GM19452 (cell line): ENCODE measurements around the gene NDUFB2.
"Not testable (repeated sequence)": the region's sequence is repeated elsewhere in the genome, so short reads cannot be mapped to it uniquely, and the experiment has no call there.

Experiments used
- ATAC-seq: cut with Tn5 transposase; IDR thresholded peaks from one replicate; pipeline ENCODE4 v1.9.1; 2021; ENCODE audit not compliant: unreplicated experiment

NDUFB2 gene

DNA sequence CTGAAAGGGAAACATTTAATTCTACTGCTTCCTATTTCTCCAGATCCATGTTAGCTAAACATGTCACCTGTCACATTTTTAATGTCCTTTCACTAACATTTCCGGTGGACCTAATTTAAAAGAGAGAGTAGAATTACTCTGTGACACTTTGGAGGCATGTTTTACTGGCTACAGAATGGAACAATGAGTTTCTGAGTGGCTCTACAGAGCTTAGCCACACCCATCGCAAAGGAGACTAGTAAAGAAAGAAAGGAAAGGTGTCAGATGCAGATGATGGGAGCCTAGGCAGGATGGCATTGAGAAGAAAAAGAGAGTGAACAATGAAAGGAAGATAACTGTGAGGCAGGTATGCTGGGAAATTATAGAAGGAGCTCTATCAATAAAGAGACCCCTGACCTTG lies 35.9 kb downstream of the NDUFB2 start:
- no peak for ATAC-seq

- ATAC-seq: no peak
Observed at GRCh38 chr7:140734096-140734495, 37.6 kb downstream of the NDUFB2 start.

GRCh38 chr7:140734729-140735128 lies 38.2 kb downstream of the NDUFB2 start:
- ATAC-seq: no peak

DNA sequence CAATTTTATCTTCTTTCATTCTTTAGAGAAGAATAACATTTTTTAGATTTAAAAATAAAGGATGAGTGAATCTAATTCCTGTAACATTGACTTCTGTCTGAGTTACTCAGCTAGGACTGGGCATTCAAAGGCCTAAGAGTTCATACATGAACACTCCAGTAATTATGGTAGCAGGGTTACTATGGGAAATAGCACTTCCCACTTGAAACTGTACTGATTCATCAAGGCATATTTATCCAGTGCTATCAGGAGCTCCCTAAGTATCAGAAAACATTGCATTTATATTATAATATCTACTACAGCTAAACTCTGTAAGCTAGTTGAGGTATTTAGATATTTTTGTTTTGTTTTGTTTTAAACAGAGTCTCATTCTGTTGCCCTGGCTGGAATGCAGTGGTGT lies 41.8 kb downstream of the NDUFB2 start:
- ATAC-seq: no peak

GRCh38 chr7:140743255-140743654 lies 46.7 kb downstream of the NDUFB2 start:
- not testable (repeated sequence) for ATAC-seq

GRCh38 chr7:140744005-140744404 lies 47.5 kb downstream of the NDUFB2 start:
- no peak for ATAC-seq

GRCh38 chr7:140745266-140746058 lies 49.0 kb downstream of the NDUFB2 start:
- no peak for ATAC-seq

- ATAC-seq: no peak
Observed at GRCh38 chr7:140746751-140747150, 50.2 kb downstream of the NDUFB2 start.

DNA sequence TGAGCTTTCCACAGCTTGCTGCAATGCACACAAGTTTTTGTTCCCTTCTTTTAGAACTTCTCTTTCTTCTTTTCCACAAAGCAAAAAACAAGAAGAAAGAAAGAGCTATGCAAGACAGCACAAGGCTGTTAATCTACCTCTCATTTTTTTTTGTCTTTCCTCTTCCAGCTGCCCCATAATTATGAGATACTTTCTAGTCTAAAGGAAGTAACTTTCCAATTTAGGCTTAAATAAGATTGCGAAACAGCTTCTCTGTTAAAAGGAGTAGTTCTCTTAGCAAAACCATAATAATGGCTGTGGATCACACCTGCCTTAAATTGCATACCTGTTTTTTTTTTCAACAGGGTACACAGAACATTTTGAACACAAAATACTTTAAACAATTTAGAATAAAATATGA lies 56.0 kb downstream of the NDUFB2 start:
- ATAC-seq: no peak

GRCh38 chr7:140754506-140754905 lies 58.0 kb downstream of the NDUFB2 start:
- no peak for ATAC-seq
